ENCODE measurements around the gene UTS2B.

- TF ChIP-seq ELF4 (IDR thresholded peaks at IDR 0.05) (no peak), HDGF (IDR thresholded peaks at IDR 0.05; ENCODE audit: borderline replicate concordance) (no peak), BHLHE40 (IDR thresholded peaks at IDR 0.05; ENCODE audit: borderline replicate concordance) (no peak), FOXM1 (IDR thresholded peaks at IDR 0.05; ENCODE audit: borderline replicate concordance) (no peak), ARNT (IDR thresholded peaks at IDR 0.05) (no peak)
Measured at GRCh38 chr3:191314109-191314728, 16.1 kb downstream of the UTS2B start.
